Gastrocnemius medialis (tissue), 4 donors: Measurements from ENCODE around the gene PROSER2.

Source experiments
- POLR2A ChIP-seq, 2 donors: fragments of 450-650 bp; IDR thresholded peaks; one replicate each; pipeline ENCODE4 v1.6.1; 2017; ENCODE audit warnings: antibody characterized with exemption in 2 of 2, mild to moderate bottlenecking in 2 of 2, moderate library complexity in 2 of 2
- TF ChIP-seq, protein P1 (sequence below), 5 experiments: fragments of 450-650 bp in 3 of 5; fragments of 200-600 bp in 2 of 5; sonication (generic) in 2 of 5; IDR thresholded peaks in 4 of 5; conservative IDR thresholded peaks in 1 of 5; 1 replicate in 4 of 5; 2 replicates in 1 of 5; pipeline ENCODE4 v1.5.1; 2016 to 2019; ENCODE audit warnings: antibody characterized with exemption in 5 of 5, mild to moderate bottlenecking in 3 of 5, moderate library complexity in 3 of 5

DNA sequence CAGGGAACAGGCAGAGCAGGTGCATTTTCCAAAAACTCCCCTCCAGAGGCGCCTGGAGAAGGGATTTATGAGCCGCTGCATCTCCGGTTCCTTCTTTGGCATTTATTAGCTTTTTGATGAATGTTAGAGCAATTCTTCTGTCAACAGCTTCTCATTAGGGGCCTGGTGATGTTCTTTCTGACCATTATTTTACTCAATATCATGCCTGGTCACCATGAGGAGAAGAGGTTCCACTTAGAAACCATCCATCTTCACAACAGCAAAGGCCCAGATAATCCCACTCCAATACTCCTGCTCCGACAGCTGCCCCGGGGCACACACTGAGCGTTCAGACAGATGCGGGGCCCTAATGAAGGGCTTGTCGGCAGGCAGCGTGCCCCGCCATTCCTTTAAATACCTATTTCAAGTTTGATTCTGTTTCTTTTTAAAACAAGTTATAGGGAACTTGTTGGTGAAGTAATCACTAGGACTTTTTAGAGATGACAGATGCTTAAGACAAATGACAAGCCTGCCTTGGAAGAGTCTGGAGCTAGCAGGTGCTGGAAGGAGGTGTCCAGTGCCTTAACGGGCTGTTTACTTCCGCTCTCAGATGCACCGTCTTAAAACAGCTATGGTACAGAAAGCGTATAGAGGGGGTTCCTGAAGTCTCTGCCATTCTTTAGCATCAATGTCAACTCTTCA is 49.3 kb upstream of the PROSER2 start:
- TF ChIP-seq, protein P1, sequence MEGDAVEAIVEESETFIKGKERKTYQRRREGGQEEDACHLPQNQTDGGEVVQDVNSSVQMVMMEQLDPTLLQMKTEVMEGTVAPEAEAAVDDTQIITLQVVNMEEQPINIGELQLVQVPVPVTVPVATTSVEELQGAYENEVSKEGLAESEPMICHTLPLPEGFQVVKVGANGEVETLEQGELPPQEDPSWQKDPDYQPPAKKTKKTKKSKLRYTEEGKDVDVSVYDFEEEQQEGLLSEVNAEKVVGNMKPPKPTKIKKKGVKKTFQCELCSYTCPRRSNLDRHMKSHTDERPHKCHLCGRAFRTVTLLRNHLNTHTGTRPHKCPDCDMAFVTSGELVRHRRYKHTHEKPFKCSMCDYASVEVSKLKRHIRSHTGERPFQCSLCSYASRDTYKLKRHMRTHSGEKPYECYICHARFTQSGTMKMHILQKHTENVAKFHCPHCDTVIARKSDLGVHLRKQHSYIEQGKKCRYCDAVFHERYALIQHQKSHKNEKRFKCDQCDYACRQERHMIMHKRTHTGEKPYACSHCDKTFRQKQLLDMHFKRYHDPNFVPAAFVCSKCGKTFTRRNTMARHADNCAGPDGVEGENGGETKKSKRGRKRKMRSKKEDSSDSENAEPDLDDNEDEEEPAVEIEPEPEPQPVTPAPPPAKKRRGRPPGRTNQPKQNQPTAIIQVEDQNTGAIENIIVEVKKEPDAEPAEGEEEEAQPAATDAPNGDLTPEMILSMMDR (IDR thresholded peaks at IDR 0.05 in 4 of 5, conservative IDR thresholded peaks at IDR 0.05 in 1 of 5) = no peak
- TF ChIP-seq POLR2A (IDR thresholded peaks at IDR 0.05) = no peak
